HEK293T (cell line): ENCODE data around the gene EPHB1.

Source experiments
- BHLHE40 ChIP-seq: fragments of 450-650 bp; IDR thresholded peaks from 2 replicates; pipeline ENCODE4 v1.6.1; 2016; ENCODE audit warnings: mild to moderate bottlenecking, moderate library complexity, borderline replicate concordance
- ELF4 ChIP-seq: fragments of 450-650 bp; IDR thresholded peaks from 2 replicates; pipeline ENCODE4 v1.6.1; 2017; ENCODE audit warnings: antibody characterized with exemption
- FOXM1 ChIP-seq: fragments of 450-650 bp; IDR thresholded peaks from 2 replicates; pipeline ENCODE4 v1.6.1; 2017; ENCODE audit warnings: mild to moderate bottlenecking, borderline replicate concordance
- HDGF ChIP-seq: fragments of 450-650 bp; IDR thresholded peaks from 2 replicates; pipeline ENCODE4 v1.6.1; 2017; ENCODE audit warnings: antibody characterized with exemption, borderline replicate concordance
- L3MBTL2 ChIP-seq: fragments of 450-650 bp; conservative IDR thresholded peaks from 2 replicates; pipeline ENCODE4 v1.6.1; 2016; ENCODE audit warnings: mild to moderate bottlenecking
- LEF1 ChIP-seq: fragments of 450-650 bp; IDR thresholded peaks from 2 replicates; pipeline ENCODE4 v1.6.1; 2017; ENCODE audit warnings: mild to moderate bottlenecking, borderline replicate concordance
- TARDBP ChIP-seq: fragments of 450-650 bp; IDR thresholded peaks from 2 replicates; pipeline ENCODE4 v1.6.1; 2016
- ZNF384 ChIP-seq: fragments of 450-650 bp; IDR thresholded peaks from 2 replicates; pipeline ENCODE4 v1.6.1; 2016
- TF ChIP-seq, protein P1 (sequence below): fragments of 450-650 bp; IDR thresholded peaks from 2 replicates; pipeline ENCODE4 v1.6.1; 2016

DNA sequence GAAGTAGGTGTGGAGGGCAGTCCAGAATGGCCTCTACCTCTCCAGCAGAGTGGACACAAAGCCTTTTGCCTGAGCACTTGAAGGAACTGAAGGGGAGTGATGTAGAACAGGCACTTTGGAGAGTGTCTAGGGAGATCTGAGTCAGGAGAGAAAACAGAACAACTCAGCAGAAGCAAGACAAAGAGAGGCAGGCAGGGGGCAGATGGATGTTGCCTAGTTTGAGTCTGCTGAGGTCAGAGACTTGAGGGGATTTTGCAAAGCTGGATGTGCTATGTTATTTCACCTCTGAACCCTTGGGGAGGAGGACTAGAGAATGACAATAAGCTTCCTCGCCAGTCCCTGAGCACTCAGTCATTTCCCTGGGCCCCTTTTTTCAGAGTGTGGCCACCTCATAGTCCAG lies 366.4 kb downstream of the EPHB1 start:
- TF ChIP-seq ZNF384 (no peak), ELF4 (no peak), FOXM1 (no peak), HDGF (no peak), TARDBP (no peak), BHLHE40 (no peak), L3MBTL2 (no peak), LEF1 (no peak)
- TF ChIP-seq, protein P1, sequence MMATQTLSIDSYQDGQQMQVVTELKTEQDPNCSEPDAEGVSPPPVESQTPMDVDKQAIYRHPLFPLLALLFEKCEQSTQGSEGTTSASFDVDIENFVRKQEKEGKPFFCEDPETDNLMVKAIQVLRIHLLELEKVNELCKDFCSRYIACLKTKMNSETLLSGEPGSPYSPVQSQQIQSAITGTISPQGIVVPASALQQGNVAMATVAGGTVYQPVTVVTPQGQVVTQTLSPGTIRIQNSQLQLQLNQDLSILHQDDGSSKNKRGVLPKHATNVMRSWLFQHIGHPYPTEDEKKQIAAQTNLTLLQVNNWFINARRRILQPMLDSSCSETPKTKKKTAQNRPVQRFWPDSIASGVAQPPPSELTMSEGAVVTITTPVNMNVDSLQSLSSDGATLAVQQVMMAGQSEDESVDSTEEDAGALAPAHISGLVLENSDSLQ, result no peak
